GM18867 (cell line): ENCODE results near the gene TCF7L1.

Experiments used
- ATAC-seq: cut with Tn5 transposase; IDR thresholded peaks from one replicate; pipeline ENCODE4 v1.9.1; 2021; ENCODE audit warnings: mild to moderate bottlenecking, moderate library complexity; ENCODE audit not compliant: unreplicated experiment

TCF7L1 gene

DNA sequence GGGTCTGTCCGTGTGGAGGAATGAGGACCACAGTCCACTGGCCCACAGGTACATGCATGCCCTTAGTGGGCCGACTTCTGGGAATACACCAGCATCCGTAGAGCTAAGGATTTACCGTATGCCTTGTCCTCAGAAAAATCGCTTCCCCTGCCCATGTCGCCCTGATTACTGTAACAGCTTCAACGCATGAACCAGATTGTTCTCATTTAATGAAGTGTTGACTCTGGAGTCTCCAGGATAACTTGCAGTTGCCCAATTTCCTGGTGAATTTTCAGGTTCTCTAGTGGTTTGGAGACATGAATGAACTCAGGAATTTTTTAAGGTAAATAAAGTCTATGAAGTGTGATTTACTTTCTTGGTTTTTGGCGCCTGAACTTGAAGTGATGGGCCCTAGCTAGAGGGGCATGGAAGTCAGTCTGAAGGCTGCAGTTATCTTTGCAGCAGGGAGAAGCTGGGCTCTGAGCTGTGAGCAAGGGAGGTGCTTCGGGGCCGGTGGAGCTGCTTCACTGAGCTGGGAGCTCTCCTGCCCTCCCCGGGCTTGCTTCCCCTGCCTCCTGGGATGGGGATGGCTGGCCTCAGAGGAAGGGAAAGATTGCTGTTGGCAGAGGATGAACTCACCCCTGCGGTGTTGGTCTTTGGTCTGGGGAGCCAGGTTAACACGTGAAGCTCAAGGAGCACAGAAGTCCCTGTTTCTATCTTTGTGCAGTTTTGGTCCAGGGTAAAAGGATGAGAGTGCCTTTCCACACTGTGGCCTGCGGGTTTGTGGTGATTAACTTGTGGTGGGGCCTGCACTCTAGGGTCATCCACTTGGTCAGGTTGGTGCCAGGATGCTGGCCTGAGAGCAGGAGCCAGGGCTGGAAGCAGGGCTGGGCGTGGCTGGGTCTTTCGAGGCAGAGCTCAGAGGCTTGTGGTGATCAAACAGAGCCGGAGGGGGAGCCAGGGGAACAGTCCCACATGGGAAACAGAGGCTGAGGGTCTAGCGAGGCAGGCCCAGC is 28.1 kb downstream of the TCF7L1 start:
- no peak for ATAC-seq

GRCh38 chr2:85162746-85163301 is 29.6 kb downstream of the TCF7L1 start:
- ATAC-seq = no peak

DNA sequence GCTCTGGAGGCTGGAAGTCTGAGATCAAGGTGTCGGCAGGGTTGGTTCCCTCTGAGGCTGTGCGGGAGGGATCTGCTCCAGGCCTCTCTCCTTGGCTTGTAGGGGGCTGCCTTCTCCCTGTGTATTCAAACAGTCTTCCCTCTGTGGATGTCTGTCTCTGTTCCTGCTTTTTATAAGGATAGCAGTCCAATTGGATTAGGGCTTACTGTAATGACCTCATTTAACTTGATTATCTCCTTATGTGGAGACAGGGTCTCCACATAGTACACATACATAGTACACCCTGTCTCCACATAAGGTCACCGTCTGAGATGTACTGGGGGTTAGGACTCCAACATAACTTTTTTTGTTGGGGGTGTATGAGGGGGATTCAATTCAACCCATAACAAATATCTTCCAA is 30.5 kb downstream of the TCF7L1 start:
- ATAC-seq = no peak

DNA sequence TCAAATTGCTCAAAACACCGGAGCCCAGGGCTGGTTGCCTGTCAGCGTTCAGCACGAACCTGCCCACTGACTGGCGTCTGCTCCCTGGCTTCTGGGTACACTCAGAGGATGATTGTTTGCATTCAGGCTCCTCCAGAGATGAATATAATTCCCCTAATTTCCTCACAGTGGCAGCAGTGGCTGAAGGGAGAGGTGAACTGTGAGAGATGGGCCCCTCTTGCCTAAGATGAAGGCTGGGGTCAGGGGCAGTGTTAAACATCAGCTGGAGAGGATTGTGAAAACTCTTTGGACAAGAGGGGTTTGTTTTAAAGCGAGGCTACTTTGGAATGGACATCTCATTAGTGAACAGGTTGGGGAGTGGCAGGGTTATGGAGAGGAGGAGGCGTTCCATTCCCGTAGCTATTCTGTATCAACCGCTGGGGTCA is 31.0 kb downstream of the TCF7L1 start:
- no peak for ATAC-seq

DNA sequence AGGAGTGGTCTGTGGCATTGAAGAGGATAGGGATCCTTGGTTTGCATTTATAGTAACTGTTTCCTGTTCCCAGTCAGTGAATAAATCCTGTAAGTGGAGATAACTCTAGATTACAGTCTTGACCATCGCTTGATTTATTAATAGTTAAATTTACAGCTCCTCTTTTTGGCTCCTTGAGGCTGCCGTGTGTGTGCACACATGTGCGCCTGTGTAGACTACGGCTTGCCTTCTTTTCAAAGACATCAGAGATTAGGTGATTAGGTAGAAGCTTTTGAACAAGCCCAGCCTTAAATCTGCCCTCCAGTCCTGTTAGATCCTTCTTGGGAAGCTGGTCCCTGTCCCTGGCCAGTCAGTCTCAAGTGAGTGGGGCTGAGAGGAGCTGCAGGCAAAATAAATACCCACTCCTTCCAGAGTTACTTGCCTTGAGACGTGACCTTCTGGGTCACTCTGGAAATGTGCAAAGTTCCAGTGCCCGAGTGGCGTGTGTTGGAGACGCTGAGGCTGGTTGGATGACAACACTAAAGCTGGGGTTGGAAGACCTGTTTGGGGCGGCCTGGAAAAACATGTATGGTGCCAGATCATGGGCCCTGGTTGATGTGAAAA is 32.0 kb downstream of the TCF7L1 start:
- ATAC-seq = no peak

DNA sequence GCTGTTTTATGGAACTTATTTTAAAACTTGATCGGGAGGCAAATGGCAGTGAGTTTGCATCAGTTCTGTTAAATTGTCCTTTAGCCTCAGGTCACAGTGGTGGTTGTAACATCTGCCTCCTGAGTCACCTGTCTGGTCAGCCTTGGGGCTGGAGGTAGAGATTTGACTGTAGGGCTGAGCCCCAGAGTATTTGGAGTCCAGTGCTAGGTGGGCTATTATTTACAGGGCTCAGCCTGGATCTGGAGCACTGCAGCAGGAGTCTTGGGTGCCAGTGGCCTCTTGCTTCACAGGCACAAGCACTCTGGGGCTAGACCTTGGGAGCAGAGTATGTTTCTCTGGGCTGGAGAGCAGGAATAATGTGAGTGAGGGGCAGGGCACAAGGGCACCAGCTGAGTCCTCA is 32.8 kb downstream of the TCF7L1 start:
- no peak for ATAC-seq

DNA sequence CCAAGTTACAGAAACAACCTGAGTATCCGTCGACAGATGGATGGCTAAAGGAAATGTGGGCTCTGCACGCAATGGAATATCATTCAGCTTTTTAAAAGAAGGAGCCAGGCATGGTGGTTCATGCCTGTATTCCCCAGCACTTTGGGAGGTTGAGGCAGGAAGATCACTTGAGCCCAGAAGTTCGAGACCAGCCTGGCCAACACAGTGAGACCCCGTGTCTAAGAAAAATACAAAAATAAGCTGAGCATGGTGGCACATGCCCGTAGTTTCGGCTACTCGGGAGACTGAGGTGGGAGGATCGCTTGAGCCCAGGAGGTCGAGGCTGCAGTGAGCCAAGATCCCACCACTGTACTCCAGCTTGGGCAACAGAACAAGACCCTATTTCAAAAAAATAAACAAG is 34.3 kb downstream of the TCF7L1 start:
- ATAC-seq = no peak

DNA sequence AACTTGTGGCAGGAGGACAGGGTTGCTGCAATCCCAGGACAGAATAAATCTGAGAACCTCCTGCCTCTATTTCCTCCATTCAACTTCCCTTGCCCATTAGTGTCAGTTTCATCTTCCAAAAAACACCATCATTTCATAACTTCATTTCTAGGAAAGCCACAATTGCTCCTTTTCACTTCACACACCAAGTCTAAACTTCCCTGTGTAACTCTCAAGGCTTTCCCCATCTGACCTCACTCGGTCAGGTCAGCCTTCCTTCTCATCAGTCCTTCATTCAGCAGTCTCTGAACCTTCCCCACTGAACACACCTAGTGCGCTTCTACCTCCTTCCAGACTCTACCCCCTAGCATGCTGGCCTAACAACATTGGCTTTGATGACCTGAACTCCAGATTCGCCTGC is 35.8 kb downstream of the TCF7L1 start:
- ATAC-seq = no peak

- ATAC-seq = no peak
These were observed 36.4 kb downstream of the TCF7L1 start for GRCh38 chr2:85169581-85169980.

GRCh38 chr2:85170938-85171475 is 37.8 kb downstream of the TCF7L1 start:
- ATAC-seq = no peak

DNA sequence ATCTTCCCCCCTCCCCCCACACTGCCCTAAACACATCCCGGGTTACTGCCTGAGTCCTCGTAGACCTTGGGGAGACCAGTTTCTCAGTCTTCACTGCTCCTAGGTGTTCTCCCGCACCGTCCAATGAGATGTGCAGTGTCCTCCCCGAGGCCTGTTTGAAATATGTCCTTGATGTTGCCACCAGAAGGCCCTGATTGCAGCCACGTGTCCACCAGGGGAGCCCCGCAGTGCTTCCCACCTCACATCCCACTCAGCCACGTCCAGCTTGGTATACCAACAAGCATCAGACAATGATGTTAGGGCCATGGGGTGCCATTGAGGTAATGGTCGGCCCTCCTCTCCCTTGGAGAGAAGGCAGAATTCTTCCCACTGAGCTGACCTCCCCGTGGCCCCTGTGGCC is 38.7 kb downstream of the TCF7L1 start:
- ATAC-seq = no peak

DNA sequence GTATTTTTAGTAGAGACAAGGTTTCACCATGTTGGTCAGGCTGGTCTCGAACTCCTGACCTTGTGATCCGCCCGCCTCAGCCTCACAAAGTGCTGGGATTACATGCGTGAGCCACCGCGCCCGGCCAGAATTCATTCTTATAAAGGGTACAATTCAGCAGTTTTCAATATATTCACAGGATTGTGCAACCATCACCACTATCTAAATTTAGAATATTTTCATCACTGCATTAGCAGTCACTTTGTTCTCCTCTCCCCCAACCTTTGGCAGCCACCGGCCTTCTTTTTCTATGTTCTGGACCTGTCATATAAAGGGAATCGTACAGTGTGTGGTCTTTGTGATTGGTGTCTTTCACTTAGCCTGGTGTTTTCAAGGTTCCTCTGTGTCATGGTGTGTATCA is 40.7 kb downstream of the TCF7L1 start:
- no peak for ATAC-seq

GRCh38 chr2:85174943-85175342 is 41.8 kb downstream of the TCF7L1 start:
- no peak for ATAC-seq

GRCh38 chr2:85175369-85176299 is 42.4 kb downstream of the TCF7L1 start:
- no peak for ATAC-seq

DNA sequence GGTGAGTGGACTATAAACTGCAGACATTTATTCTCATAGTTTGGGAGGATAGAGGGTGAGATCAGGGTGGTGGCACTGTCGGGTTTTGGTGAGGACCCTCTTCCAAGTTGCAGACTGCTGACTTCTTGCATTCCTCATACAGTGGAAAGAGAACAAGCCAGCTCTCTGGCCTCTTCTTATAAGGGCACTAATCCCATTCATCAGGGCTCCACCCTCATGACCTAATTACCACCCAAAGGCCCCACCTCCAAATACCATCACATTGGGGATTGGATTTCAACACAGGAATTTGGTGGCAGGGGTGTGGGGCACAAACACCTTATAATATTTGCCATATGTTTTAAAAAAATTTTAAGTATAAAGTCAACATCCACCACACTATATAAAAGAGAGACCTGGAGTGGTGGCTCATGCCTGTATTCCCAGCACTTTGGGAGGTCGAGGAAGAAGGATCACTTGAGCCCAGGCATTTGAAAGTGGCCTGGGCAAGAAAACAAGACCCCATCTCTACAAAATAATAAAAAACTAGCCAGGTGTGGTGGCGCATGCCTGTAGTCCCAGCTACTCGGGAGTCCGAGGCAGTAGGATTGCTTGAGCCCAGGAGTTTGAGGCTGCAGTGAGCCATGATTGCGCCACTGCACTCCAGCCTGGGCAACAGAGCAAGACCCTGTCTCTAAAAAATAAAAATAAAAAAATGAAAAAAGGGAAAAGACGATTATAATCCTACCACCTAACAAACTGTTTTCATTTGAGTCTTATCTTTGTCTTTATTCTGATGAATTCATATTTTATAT is 44.0 kb downstream of the TCF7L1 start:
- ATAC-seq = no peak

DNA sequence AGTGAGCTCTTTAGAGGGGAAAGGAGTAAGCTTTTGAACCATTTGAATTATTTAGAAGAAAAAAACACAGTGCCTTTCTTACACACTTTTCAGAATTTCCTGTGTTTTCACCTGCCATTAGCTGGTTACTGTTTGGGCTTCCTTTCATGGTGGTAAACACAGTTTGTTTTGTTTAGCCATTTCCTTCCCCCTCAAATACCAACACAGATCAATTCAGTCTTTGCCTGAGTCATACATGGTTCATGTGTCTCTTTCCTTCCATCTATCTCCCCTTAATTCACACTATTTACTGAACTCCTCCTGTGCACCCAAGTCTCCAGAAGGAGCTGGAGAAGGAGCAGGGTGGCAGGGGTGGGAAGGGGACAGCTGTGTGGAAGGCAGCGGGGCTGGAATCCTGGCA is 45.0 kb downstream of the TCF7L1 start:
- no peak for ATAC-seq

GRCh38 chr2:85178980-85179411 is 45.8 kb downstream of the TCF7L1 start:
- ATAC-seq = no peak

- no peak for ATAC-seq
These were observed 46.3 kb downstream of the TCF7L1 start for GRCh38 chr2:85179541-85179940.

DNA sequence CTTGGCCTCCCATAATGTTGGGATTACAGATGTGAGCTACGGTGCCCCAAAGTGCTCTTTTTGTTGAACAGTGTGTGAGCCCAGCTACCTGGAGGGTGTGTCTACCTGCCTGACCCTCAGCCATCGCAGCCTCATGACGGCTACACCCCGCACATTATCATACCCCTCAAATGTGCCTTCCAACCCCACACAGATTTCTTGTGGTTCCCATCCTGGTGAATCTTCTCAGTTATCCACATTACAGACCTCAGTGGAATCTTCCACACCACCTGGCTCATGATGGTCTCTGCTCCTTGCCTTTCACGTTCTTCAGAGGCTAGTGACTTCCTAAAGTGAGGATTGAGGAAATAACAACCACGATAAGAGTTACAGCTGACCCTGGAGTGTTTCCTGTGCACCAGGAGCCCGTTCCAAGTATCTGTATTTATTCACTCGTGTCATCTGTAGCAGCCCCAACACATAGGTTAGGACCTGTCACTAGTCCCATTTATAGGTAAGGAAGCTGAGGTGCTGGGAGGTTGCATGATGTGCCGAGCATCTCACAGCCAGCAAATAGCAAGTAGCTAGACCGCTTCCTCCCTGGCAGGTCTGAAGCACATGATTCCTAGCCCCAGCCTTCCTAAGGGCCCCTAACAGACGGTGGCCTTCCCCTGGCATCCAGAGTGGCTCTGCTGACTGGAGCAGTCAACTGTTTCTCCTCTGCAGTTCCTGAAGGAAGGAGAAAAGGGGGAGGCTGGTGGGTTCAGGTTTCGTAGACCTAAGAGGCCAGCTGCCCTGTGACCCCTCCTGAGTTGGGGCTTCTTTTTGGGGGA is 47.3 kb downstream of the TCF7L1 start:
- ATAC-seq = no peak
